Measurements from ENCODE around the gene ATG4A. TPM values are rescaled to one million over a fixed set of nuclear protein-coding genes. Genes with fewer than 3 reads are reported as not detected.

ATG4A gene
- total RNA-seq, 1 experiment from 2014 or later, result 11.5 TPM

DNA sequence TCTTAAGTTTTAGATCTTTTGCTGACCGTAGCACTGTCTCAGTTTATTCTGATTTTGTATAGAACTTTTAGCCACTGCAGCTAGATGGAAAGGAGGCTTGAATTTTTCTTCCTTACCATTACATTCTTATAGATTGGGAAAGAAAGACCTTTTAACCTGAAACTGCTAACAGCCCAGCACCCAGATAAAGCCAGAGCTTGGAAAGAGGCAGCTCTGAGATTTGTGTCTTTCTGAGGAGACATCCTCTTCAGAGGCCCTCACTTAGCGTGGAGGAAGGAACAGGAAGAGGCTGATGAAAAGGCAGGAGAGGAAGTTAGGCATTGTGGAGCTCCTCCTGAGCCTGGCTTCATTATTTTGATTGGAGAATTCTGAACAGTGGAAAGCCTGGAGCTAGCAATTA lies 35.1 kb downstream of the ATG4A start:
- Histone ChIP-seq H3K4me2 (ENCODE audit: low read depth, low read length, poor library complexity, severe bottlenecking) (no peak overlapping the region), H3K9ac (ENCODE audit: low read length) (no peak overlapping the region), H3K9me3 (ENCODE audit: low read length) (no peaks in the 10 kb centered on the region), H3K9me2 (replicated peaks; ENCODE audit: insufficient read depth, low read length) (0 out of 2 replicates have a peak, but pooled peaks cover 2% of the 10 kb centered on the region), H3K79me2 (ENCODE audit: low read length) (no peaks in the 10 kb centered on the region), H2AFZ (ENCODE audit: low read length) (no peak overlapping the region), H3K27ac (ENCODE audit: low read length) (no peak overlapping the region), H4K20me1 (ENCODE audit: insufficient read depth, low read depth, low read length) (no peaks in the 10 kb centered on the region), H3K4me1 (ENCODE audit: low read length) (no peaks in the 10 kb centered on the region), H3K27me3 (ENCODE audit: low read length) (no peaks in the 10 kb centered on the region), H3K4me3 (ENCODE audit: low read length) (no peak overlapping the region), H3K36me3 (ENCODE audit: insufficient read depth, low read length) (no peaks in the 10 kb centered on the region)
- DNase-seq, result no peak

- DNase-seq, result no peak
- Histone ChIP-seq H3K4me1 (ENCODE audit: low read length) (no peaks in the 10 kb centered on the region), H3K4me3 (ENCODE audit: low read length) (no peak overlapping the region), H3K9me2 (replicated peaks; ENCODE audit: insufficient read depth, low read length) (0 out of 2 replicates have a peak, but pooled peaks cover 2% of the 10 kb centered on the region), H3K27ac (ENCODE audit: low read length) (no peak overlapping the region), H3K79me2 (ENCODE audit: low read length) (no peaks in the 10 kb centered on the region), H2AFZ (ENCODE audit: low read length) (no peak overlapping the region), H4K20me1 (ENCODE audit: insufficient read depth, low read depth, low read length) (no peaks in the 10 kb centered on the region), H3K9ac (ENCODE audit: low read length) (no peak overlapping the region), H3K36me3 (ENCODE audit: insufficient read depth, low read length) (no peaks in the 10 kb centered on the region), H3K9me3 (ENCODE audit: low read length) (no peaks in the 10 kb centered on the region), H3K27me3 (ENCODE audit: low read length) (no peaks in the 10 kb centered on the region), H3K4me2 (ENCODE audit: low read depth, low read length, poor library complexity, severe bottlenecking) (no peak overlapping the region)
These were observed 35.6 kb downstream of the ATG4A start for GRCh38 chrX:108127152-108127551.

GRCh38 chrX:108130889-108131288 lies 39.3 kb downstream of the ATG4A start:
- Histone ChIP-seq H3K27ac (ENCODE audit: low read length) (no peak overlapping the region), H3K4me1 (ENCODE audit: low read length) (no peaks in the 10 kb centered on the region), H3K36me3 (ENCODE audit: insufficient read depth, low read length) (no peaks in the 10 kb centered on the region), H3K4me2 (ENCODE audit: low read depth, low read length, poor library complexity, severe bottlenecking) (no peak overlapping the region), H3K79me2 (ENCODE audit: low read length) (no peaks in the 10 kb centered on the region), H3K9me2 (replicated peaks; ENCODE audit: insufficient read depth, low read length) (0 out of 2 replicates have a peak, but pooled peaks cover 2% of the 10 kb centered on the region), H3K4me3 (ENCODE audit: low read length) (no peak overlapping the region), H3K9ac (ENCODE audit: low read length) (no peak overlapping the region), H2AFZ (ENCODE audit: low read length) (no peak overlapping the region), H3K9me3 (ENCODE audit: low read length) (no peaks in the 10 kb centered on the region), H4K20me1 (ENCODE audit: insufficient read depth, low read depth, low read length) (no peaks in the 10 kb centered on the region), H3K27me3 (ENCODE audit: low read length) (no peaks in the 10 kb centered on the region)
- no peak for DNase-seq

- H3K9me3 ChIP-seq (ENCODE audit: low read length), result no peaks in the 10 kb centered on the region
- H3K4me1 ChIP-seq (ENCODE audit: low read length), result no peaks in the 10 kb centered on the region
- no peaks in the 10 kb centered on the region for H3K27me3 ChIP-seq (ENCODE audit: low read length)
- H3K27ac ChIP-seq (ENCODE audit: low read length), result no peak overlapping the region
- H2AFZ ChIP-seq (ENCODE audit: low read length), result no peak overlapping the region
- no peaks in the 10 kb centered on the region for H3K36me3 ChIP-seq (ENCODE audit: insufficient read depth, low read length)
- H3K4me2 ChIP-seq (ENCODE audit: low read depth, low read length, poor library complexity, severe bottlenecking), result no peak overlapping the region
- DNase-seq, result no peak
- H3K9ac ChIP-seq (ENCODE audit: low read length), result no peak overlapping the region
- H3K4me3 ChIP-seq (ENCODE audit: low read length), result no peak overlapping the region
- no peaks in the 10 kb centered on the region for H3K79me2 ChIP-seq (ENCODE audit: low read length)
- no peaks in the 10 kb centered on the region for H4K20me1 ChIP-seq (ENCODE audit: insufficient read depth, low read depth, low read length)
- H3K9me2 ChIP-seq (replicated peaks; ENCODE audit: insufficient read depth, low read length), result 0 out of 2 replicates have a peak, but pooled peaks cover 2% of the 10 kb centered on the region
These were observed 39.9 kb downstream of the ATG4A start for GRCh38 chrX:108131471-108131870.

DNA sequence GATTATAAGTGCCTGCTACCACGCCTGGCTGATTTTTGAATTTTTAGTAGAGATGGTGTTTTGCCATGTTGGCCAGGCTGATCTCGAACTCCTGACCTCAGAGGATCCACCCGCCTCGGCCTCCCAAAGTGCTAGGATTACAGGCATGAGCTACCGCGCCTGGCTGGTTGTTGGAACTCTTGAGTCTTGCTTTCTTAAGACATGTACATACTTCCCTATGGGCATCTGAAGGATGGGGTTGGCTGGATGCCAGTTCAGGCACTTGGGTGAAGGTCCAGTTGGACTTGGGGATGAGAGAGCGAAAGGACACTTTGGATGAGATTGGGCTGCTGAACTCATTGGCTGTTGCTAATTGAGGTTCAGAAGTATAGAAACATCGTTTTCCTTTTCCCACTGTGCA lies 40.5 kb downstream of the ATG4A start:
- H3K9me3 ChIP-seq (ENCODE audit: low read length), result no peaks in the 10 kb centered on the region
- no peak overlapping the region for H3K9ac ChIP-seq (ENCODE audit: low read length)
- no peak overlapping the region for H3K4me3 ChIP-seq (ENCODE audit: low read length)
- H3K9me2 ChIP-seq (replicated peaks; ENCODE audit: insufficient read depth, low read length), result 0 out of 2 replicates have a peak, but pooled peaks cover 2% of the 10 kb centered on the region
- H4K20me1 ChIP-seq (ENCODE audit: insufficient read depth, low read depth, low read length), result no peaks in the 10 kb centered on the region
- no peaks in the 10 kb centered on the region for H3K27me3 ChIP-seq (ENCODE audit: low read length)
- no peak overlapping the region for H3K4me2 ChIP-seq (ENCODE audit: low read depth, low read length, poor library complexity, severe bottlenecking)
- H2AFZ ChIP-seq (ENCODE audit: low read length), result no peak overlapping the region
- DNase-seq, result no peak
- H3K36me3 ChIP-seq (ENCODE audit: insufficient read depth, low read length), result no peaks in the 10 kb centered on the region
- no peaks in the 10 kb centered on the region for H3K79me2 ChIP-seq (ENCODE audit: low read length)
- no peaks in the 10 kb centered on the region for H3K4me1 ChIP-seq (ENCODE audit: low read length)
- no peak overlapping the region for H3K27ac ChIP-seq (ENCODE audit: low read length)

DNA sequence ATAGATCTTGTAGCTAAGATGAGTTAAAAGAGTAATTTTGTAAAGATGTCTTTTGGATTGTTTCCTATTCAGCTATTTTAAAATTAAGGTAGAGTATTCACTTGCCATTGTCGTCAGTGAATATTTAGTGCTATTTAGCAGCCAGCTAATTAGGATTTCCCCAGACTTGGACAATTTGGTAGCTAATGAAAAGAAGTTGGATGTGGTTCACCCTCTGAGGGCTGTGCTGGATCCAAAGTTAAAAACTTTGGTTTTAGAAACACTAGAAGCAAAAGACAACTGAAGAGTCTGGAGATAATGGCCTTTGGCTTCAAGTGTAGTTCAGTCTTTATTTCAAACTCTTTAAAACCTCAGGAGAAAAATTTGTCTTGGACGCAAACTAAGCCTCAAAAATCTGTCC lies 41.3 kb downstream of the ATG4A start:
- Histone ChIP-seq H3K36me3 (ENCODE audit: insufficient read depth, low read length) (no peaks in the 10 kb centered on the region), H3K27me3 (ENCODE audit: low read length) (no peaks in the 10 kb centered on the region), H3K4me3 (ENCODE audit: low read length) (no peak overlapping the region), H2AFZ (ENCODE audit: low read length) (no peak overlapping the region), H4K20me1 (ENCODE audit: insufficient read depth, low read depth, low read length) (no peaks in the 10 kb centered on the region), H3K4me2 (ENCODE audit: low read depth, low read length, poor library complexity, severe bottlenecking) (no peak overlapping the region), H3K79me2 (ENCODE audit: low read length) (no peaks in the 10 kb centered on the region), H3K4me1 (ENCODE audit: low read length) (no peaks in the 10 kb centered on the region), H3K27ac (ENCODE audit: low read length) (no peak overlapping the region), H3K9me2 (replicated peaks; ENCODE audit: insufficient read depth, low read length) (0 out of 2 replicates have a peak, but pooled peaks cover 2% of the 10 kb centered on the region), H3K9ac (ENCODE audit: low read length) (no peak overlapping the region), H3K9me3 (ENCODE audit: low read length) (no peaks in the 10 kb centered on the region)
- no peak for DNase-seq

DNA sequence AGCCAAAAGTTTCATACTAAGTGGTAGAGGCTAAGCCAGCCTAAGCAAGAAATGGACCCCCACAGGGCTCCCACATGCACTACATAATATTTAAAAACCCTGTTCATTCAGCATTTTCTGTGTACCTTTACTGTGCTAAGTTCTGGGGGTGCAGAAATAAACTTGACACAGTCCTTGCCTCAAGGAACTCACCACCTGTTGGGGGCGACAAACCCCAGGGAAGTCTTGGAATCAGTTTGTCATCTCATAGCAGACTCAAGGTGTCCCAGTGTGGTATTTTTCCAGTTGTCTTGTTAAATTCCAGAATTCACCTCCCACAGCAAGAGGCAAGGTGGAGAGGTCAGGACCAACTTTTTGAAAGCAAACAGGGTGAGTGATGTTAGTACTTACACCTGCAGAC lies 43.1 kb downstream of the ATG4A start:
- H3K9me3 ChIP-seq (ENCODE audit: low read length), result no peaks in the 10 kb centered on the region
- H3K4me1 ChIP-seq (ENCODE audit: low read length), result no peaks in the 10 kb centered on the region
- H3K27ac ChIP-seq (ENCODE audit: low read length), result no peak overlapping the region
- H3K9me2 ChIP-seq (replicated peaks; ENCODE audit: insufficient read depth, low read length), result no peaks in the 10 kb centered on the region
- no peaks in the 10 kb centered on the region for H3K27me3 ChIP-seq (ENCODE audit: low read length)
- H4K20me1 ChIP-seq (ENCODE audit: insufficient read depth, low read depth, low read length), result no peaks in the 10 kb centered on the region
- no peaks in the 10 kb centered on the region for H3K79me2 ChIP-seq (ENCODE audit: low read length)
- DNase-seq, result no peak
- no peaks in the 10 kb centered on the region for H3K36me3 ChIP-seq (ENCODE audit: insufficient read depth, low read length)
- H2AFZ ChIP-seq (ENCODE audit: low read length), result no peak overlapping the region
- H3K4me2 ChIP-seq (ENCODE audit: low read depth, low read length, poor library complexity, severe bottlenecking), result no peak overlapping the region
- H3K4me3 ChIP-seq (ENCODE audit: low read length), result no peak overlapping the region
- no peak overlapping the region for H3K9ac ChIP-seq (ENCODE audit: low read length)

DNA sequence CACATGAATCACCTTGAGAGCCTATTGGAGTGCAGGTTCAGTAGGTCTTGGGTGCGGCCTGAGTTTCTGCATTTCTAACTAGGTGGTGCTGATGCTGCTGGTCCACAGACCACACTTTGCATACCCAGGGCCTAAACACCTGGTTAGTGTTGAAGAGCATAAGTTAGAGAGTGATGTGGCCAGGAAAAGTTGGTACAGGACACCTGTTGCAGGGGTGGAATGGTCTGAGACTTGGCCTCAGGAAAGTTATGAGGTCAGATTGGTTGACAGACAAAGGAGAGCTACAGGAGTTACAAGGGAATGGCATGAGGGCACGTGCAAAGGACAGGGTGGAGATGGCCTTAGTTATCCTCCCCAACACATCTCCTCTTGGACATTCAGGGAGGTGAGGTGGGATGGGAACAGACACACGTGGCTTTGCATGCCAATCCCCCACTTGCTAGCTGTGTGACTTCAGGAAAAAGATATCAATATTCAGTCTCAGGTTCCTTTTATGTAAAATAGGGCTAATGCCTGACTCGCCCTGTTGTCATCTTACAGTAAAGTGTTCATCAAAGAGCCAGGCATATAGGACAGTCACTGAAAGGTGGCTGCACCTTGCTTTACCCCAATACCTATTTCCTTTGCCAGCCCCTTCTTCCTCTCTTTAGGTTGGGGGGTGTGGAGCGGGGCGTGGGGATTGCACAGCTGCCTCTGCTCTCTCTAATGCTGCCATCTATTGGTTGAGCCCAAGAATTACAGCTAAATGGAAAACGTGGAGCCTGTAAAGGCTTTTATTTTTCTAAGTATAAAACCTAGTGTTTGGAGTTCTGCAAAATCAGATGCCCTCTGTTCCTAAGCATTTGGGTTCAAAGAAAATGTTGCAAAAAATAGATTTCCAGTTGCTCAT lies 47.5 kb downstream of the ATG4A start:
- Histone ChIP-seq H3K27ac (ENCODE audit: low read length) (no peak overlapping the region), H4K20me1 (ENCODE audit: insufficient read depth, low read depth, low read length) (no peaks in the 10 kb centered on the region), H3K27me3 (ENCODE audit: low read length) (no peaks in the 10 kb centered on the region), H3K36me3 (ENCODE audit: insufficient read depth, low read length) (no peaks in the 10 kb centered on the region), H3K79me2 (ENCODE audit: low read length) (no peaks in the 10 kb centered on the region), H3K9ac (ENCODE audit: low read length) (no peak overlapping the region), H2AFZ (ENCODE audit: low read length) (no peak overlapping the region), H3K4me2 (ENCODE audit: low read depth, low read length, poor library complexity, severe bottlenecking) (no peak overlapping the region), H3K4me3 (ENCODE audit: low read length) (no peak overlapping the region), H3K4me1 (ENCODE audit: low read length) (no peaks in the 10 kb centered on the region), H3K9me3 (ENCODE audit: low read length) (no peaks in the 10 kb centered on the region), H3K9me2 (replicated peaks; ENCODE audit: insufficient read depth, low read length) (no peaks in the 10 kb centered on the region)
- DNase-seq, result peak; percentile 70
